ENCODE measurements around the gene PSORS1C1.
"Not testable (repeated sequence)": the region's sequence is repeated elsewhere in the genome, so short reads cannot be mapped to it uniquely, and the experiment has no call there.

Gene PSORS1C1

GRCh38 chr6:31114541-31114878 lies at the start of gene PSORS1C1:
Gene PSORS1C1 (plus strand): TSS chr6:31114800. CDS start chr6:31129633, 14,833 bp downstream.
- peak within 1 kb of the TSS; percentile 22 for H3K4me3 ChIP-seq (ENCODE audit: low read depth, low read length)
- DNase-seq (ENCODE audit: low read depth) = peak; percentile 89
- TF ChIP-seq CTCF (conservative IDR thresholded peaks at IDR 0.05; ENCODE audit: low read depth, low read length) = no peak

GRCh38 chr6:31065556-31065955 lies 49.0 kb upstream of the PSORS1C1 start:
- TF ChIP-seq CTCF (conservative IDR thresholded peaks at IDR 0.05; ENCODE audit: low read depth, low read length) = no peak
- DNase-seq (ENCODE audit: low read depth) = no peak
- H3K4me3 ChIP-seq (ENCODE audit: low read depth, low read length) = no peak overlapping the region

GRCh38 chr6:31067028-31067427 lies 47.6 kb upstream of the PSORS1C1 start:
- DNase-seq (ENCODE audit: low read depth); H3K4me3 ChIP-seq (ENCODE audit: low read depth, low read length): not testable (repeated sequence)

- not testable (repeated sequence) for DNase-seq (ENCODE audit: low read depth); H3K4me3 ChIP-seq (ENCODE audit: low read depth, low read length)
Observed at GRCh38 chr6:31067891-31068668, 46.5 kb upstream of the PSORS1C1 start.

GRCh38 chr6:31068669-31069340 lies 45.8 kb upstream of the PSORS1C1 start:
- peak; percentile 96 for TF ChIP-seq CTCF (conservative IDR thresholded peaks at IDR 0.05; ENCODE audit: low read depth, low read length)
- DNase-seq (ENCODE audit: low read depth) = peak; percentile 89
- no peak overlapping the region for H3K4me3 ChIP-seq (ENCODE audit: low read depth, low read length)

GRCh38 chr6:31070711-31071197 lies 43.8 kb upstream of the PSORS1C1 start:
- no peak overlapping the region for H3K4me3 ChIP-seq (ENCODE audit: low read depth, low read length)
- TF ChIP-seq CTCF (conservative IDR thresholded peaks at IDR 0.05; ENCODE audit: low read depth, low read length) = peak; percentile 89
- peak; percentile 94 for DNase-seq (ENCODE audit: low read depth)

- TF ChIP-seq CTCF (conservative IDR thresholded peaks at IDR 0.05; ENCODE audit: low read depth, low read length) = no peak
- DNase-seq (ENCODE audit: low read depth) = no peak
- H3K4me3 ChIP-seq (ENCODE audit: low read depth, low read length) = no peak overlapping the region
Observed at GRCh38 chr6:31074401-31074800, 40.2 kb upstream of the PSORS1C1 start.

GRCh38 chr6:31075528-31075927 lies 39.1 kb upstream of the PSORS1C1 start:
- DNase-seq (ENCODE audit: low read depth) = peak; percentile 63
- no peak overlapping the region for H3K4me3 ChIP-seq (ENCODE audit: low read depth, low read length)
- no peak for TF ChIP-seq CTCF (conservative IDR thresholded peaks at IDR 0.05; ENCODE audit: low read depth, low read length)
